ENCODE data around the gene TSNAXIP1. TPM values are rescaled to one million over a fixed set of nuclear protein-coding genes. Genes with fewer than 3 reads are reported as not detected.

Gene TSNAXIP1
- total and polyA plus RNA-seq, 10 of the 15 experiments (the other 5 are each of a cell fraction or from before 2014, with no cell fraction given) = 0.09 to 0.63 (median 0.37) TPM; not detected in 1

- TF ChIP-seq, protein P1, sequence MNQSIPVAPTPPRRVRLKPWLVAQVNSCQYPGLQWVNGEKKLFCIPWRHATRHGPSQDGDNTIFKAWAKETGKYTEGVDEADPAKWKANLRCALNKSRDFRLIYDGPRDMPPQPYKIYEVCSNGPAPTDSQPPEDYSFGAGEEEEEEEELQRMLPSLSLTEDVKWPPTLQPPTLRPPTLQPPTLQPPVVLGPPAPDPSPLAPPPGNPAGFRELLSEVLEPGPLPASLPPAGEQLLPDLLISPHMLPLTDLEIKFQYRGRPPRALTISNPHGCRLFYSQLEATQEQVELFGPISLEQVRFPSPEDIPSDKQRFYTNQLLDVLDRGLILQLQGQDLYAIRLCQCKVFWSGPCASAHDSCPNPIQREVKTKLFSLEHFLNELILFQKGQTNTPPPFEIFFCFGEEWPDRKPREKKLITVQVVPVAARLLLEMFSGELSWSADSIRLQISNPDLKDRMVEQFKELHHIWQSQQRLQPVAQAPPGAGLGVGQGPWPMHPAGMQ (IDR thresholded peaks at IDR 0.05; ENCODE audit: borderline replicate concordance) = no peak
- no peak for TF ChIP-seq PAX5 (IDR thresholded peaks at IDR 0.05; ENCODE audit: borderline replicate concordance, low read depth, low read length)
- TF ChIP-seq, protein P2, sequence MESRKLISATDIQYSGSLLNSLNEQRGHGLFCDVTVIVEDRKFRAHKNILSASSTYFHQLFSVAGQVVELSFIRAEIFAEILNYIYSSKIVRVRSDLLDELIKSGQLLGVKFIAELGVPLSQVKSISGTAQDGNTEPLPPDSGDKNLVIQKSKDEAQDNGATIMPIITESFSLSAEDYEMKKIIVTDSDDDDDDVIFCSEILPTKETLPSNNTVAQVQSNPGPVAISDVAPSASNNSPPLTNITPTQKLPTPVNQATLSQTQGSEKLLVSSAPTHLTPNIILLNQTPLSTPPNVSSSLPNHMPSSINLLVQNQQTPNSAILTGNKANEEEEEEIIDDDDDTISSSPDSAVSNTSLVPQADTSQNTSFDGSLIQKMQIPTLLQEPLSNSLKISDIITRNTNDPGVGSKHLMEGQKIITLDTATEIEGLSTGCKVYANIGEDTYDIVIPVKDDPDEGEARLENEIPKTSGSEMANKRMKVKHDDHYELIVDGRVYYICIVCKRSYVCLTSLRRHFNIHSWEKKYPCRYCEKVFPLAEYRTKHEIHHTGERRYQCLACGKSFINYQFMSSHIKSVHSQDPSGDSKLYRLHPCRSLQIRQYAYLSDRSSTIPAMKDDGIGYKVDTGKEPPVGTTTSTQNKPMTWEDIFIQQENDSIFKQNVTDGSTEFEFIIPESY (IDR thresholded peaks at IDR 0.05) = no peak
- TF ChIP-seq NRF1 (conservative IDR thresholded peaks at IDR 0.05; ENCODE audit: low read depth, low read length) = no peak
- no peak for TF ChIP-seq TCF12 (IDR thresholded peaks at IDR 0.05; ENCODE audit: low read depth, low read length)
- no peak for TF ChIP-seq SRF (IDR thresholded peaks at IDR 0.05; ENCODE audit: low read depth in 2 of 2, low read length in 2 of 2)
- peak; percentile 36; the same call in 1 of the 2 replicates for TF ChIP-seq HDGF (IDR thresholded peaks at IDR 0.05)
- no peak for TF ChIP-seq NFIC (IDR thresholded peaks at IDR 0.05; ENCODE audit: low read depth, low read length)
- 0 out of 2 replicates have a peak, but pooled peaks have one; percentile 56 for TF ChIP-seq TAF1 (IDR thresholded peaks at IDR 0.05; ENCODE audit: borderline replicate concordance, low read depth, low read length)
- TF ChIP-seq HCFC1 (IDR thresholded peaks at IDR 0.05; ENCODE audit: low read length) = no peak
- no peak for TF ChIP-seq TCF7 (IDR thresholded peaks at IDR 0.05; ENCODE audit: borderline replicate concordance)
- no peak for TF ChIP-seq ZZZ3 (IDR thresholded peaks at IDR 0.05; ENCODE audit: control insufficient read depth, insufficient read length, low read depth)
- TF ChIP-seq YBX1 (IDR thresholded peaks at IDR 0.05) = no peak
- no peak for TF ChIP-seq POU2F2 (IDR thresholded peaks at IDR 0.05; ENCODE audit: borderline replicate concordance, low read depth, low read length)
- TF ChIP-seq RBBP5 (conservative IDR thresholded peaks at IDR 0.05) = no peak
- no peak for TF ChIP-seq MYB (IDR thresholded peaks at IDR 0.05; ENCODE audit: borderline replicate concordance, low read depth, low read length)
- TF ChIP-seq CTCF (IDR thresholded peaks at IDR 0.05 in 2 of 3, conservative IDR thresholded peaks at IDR 0.05 in 1 of 3; ENCODE audit: control insufficient read depth in 2 of 3, extremely low read depth in 1 of 3, insufficient read depth in 1 of 3, low read depth in 3 of 3, low read length in 3 of 3) = no peak
These were observed 40.6 kb downstream of the TSNAXIP1 start, which contains the start of gene CENPT (continued) for GRCh38 chr16:67847064-67847861.
